Thymus (tissue), 11 donors: Measurements from ENCODE around the gene OR2L5. TPM values are rescaled to one million over a fixed set of nuclear protein-coding genes. Genes with fewer than 3 reads are reported as not detected.

Experiments
- DNase-seq, 9 donors: peaks; one replicate each; pipeline ENCODE4 v3.0.0-alpha.2; 2013; ENCODE audit warnings: low spot score in 9 of 9, low read depth in 6 of 9, missing footprints in 1 of 9
- H3K27ac ChIP-seq, 2 donors: one replicate each; pipeline ENCODE4 v1.5.1; 2013; ENCODE audit warnings: control low read depth in 1 of 2, low read depth in 1 of 2, low read length in 1 of 2, mild to moderate bottlenecking in 1 of 2, moderate library complexity in 1 of 2
- H3K27me3 ChIP-seq, 2 donors: one replicate each; pipeline ENCODE4 v1.5.1; 2013; ENCODE audit warnings: low read length in 1 of 2; ENCODE audit not compliant: control insufficient read depth in 2 of 2, insufficient read depth in 1 of 2
- H3K36me3 ChIP-seq, 2 donors: one replicate each; pipeline ENCODE4 v1.5.1; 2013; ENCODE audit warnings: low read length in 1 of 2, mild to moderate bottlenecking in 1 of 2, moderate library complexity in 1 of 2; ENCODE audit not compliant: control insufficient read depth in 2 of 2, insufficient read depth in 2 of 2
- H3K4me1 ChIP-seq, 2 donors: one replicate each; pipeline ENCODE4 v1.5.1; 2013; ENCODE audit warnings: low read length in 2 of 2; ENCODE audit not compliant: control insufficient read depth in 2 of 2, insufficient read depth in 2 of 2
- H3K4me3 ChIP-seq, 2 donors: one replicate each; pipeline ENCODE4 v1.5.1; 2013; ENCODE audit warnings: low read length in 2 of 2, control low read depth in 1 of 2, mild to moderate bottlenecking in 1 of 2
- H3K9me3 ChIP-seq, 2 donors: one replicate each; pipeline ENCODE4 v1.5.1; 2013; ENCODE audit warnings: low read length in 1 of 2, mild to moderate bottlenecking in 1 of 2; ENCODE audit not compliant: control insufficient read depth in 2 of 2, insufficient read depth in 1 of 2
- WGBS: extraction: QIAGEN DNeasy Blood & Tissue Kit; methylation state at CpG from one replicate; pipeline ENCODE4 v1.1.7; 2013; 5-methylcytosine and 5-hydroxymethylcytosine counted together
- polyA plus RNA-seq: library from polyadenylated mRNA; stranded (reverse); fragments of 200-250 nt; gene quantifications from one replicate; pipeline ENCODE4 v1.2.3, GENCODE V29; 2013
- total RNA-seq: library from RNA; stranded (reverse); fragments of 120-200 nt; gene quantifications from one replicate; pipeline ENCODE4 v1.2.4, GENCODE V29; 2013
- donor health status: healthy.

Gene OR2L5
- total and polyA plus RNA-seq, 2 donors, result 0.02 to 0.05 TPM

DNA sequence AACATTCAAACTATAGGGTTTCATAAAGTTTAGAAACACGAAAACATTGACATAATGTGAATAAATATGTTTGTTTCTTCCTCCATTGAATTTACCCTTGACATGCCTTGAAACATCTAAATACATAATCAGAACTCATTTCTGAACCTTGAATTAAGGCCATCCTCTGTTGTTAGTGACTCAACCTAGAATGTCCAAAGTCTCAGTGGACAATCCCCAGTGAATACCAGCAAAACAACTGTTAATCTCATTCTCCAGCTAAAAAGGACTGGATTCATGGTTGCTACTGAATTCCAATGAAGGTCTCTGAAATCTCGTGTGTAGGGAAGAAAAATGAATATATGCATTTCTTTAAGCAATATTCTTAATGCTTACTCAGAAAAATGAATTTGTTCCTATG lies 16.3 kb downstream of the OR2L5 start, which contains the start of gene OR2L2:
Gene OR2L2, plus strand, starts transcription at position 301 of the 400 bp plus-strand sequence. CDS start 8,198 bp downstream, outside the sequence.
- H3K4me1 ChIP-seq, result no peaks in the 10 kb centered on the region
- WGBS, result 61% methylated on average over 2 of the region's 2 CpGs
- no peak within 1 kb of the TSS for H3K4me3 ChIP-seq
- H3K9me3 ChIP-seq, result peaks cover 0 to 3% of the 10 kb centered on the region in 2 donors
- DNase-seq, result no peak
- H3K27ac ChIP-seq, result no peak within 1 kb of the TSS
- H3K36me3 ChIP-seq, result no peaks in the 10 kb centered on the region
- H3K27me3 ChIP-seq, result no peaks in the 10 kb centered on the region

DNA sequence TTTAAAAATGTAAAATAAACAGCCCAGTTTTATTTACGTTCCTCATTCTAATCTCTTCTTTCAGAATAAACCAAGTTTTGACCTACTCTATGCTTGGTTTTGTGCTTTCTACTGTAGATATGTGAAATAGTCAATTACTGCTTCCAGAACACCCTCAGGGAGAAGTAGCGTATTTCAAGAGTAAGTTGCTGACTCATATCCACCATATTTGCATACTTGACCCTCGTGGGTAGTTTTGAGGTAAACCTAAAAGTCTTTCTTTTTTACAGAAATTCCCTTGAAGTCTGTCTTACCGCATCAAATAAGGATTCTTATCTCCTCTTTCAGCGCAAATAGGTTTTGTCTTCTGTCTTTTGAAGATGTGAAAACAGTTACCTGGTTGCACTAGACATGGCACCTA lies 31.7 kb downstream of the OR2L5 start:
- H3K4me1 ChIP-seq, result no peaks in the 10 kb centered on the region
- no peak overlapping the region for H3K4me3 ChIP-seq
- H3K36me3 ChIP-seq, result no peaks in the 10 kb centered on the region
- no peak overlapping the region for H3K27ac ChIP-seq
- DNase-seq, result no peak
- H3K27me3 ChIP-seq, result no peaks in the 10 kb centered on the region
- peaks cover 0 to 5% of the 10 kb centered on the region in 2 donors for H3K9me3 ChIP-seq
- WGBS, result 62% methylated on average over 5 of the region's 5 CpGs

DNA sequence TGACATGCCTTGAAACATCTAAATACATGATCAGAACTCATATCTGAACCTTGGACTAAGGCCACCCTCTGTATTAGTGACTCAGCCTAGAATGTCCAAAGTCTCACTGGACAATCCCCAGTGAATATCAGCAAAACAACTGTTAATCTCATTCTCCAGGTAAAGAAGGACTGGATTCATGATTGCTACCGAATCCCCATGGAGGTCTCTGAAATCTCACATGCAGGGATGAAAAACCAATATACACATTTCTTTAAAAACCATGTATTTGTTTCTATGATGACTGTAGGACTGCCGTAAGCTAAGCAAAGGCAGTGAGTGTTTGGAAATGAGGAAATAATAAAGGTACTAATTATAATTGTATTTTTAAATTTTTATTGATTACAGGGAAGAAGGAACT lies 33.1 kb downstream of the OR2L5 start, which contains the start of gene OR2L3:
Gene OR2L3, plus strand, starts transcription at position 301 of the 400 bp plus-strand sequence. CDS start 13,846 bp downstream, outside the sequence.
- 87% methylated on average over 2 of the region's 2 CpGs for WGBS
- Histone ChIP-seq H3K4me3 (no peak within 1 kb of the TSS), H3K27me3 (no peaks in the 10 kb centered on the region), H3K27ac (no peak within 1 kb of the TSS), H3K4me1 (no peaks in the 10 kb centered on the region), H3K36me3 (no peaks in the 10 kb centered on the region), H3K9me3 (peaks cover 0 to 5% of the 10 kb centered on the region in 2 donors)
- no peak for DNase-seq

DNA sequence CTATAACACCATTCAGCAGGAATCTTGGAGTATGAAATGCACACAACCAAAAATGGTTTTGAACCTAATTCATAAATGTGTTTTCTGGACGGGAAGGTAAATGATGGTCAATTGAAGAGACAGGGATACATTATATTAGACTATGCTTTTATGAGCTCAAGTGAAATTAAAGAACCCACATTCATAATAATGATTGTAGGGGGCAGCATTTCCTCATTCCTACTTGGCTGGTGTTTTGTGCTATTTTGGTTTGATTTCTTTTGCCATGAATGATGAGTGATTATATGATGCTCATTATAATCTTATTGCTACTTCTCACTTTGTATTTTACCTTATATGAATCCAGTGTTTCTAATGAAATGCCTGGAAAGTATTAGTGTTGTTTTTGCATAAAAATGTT lies 33.5 kb downstream of the OR2L5 start:
- Histone ChIP-seq H3K4me1 (no peaks in the 10 kb centered on the region), H3K36me3 (no peaks in the 10 kb centered on the region), H3K27ac (no peak overlapping the region), H3K27me3 (no peaks in the 10 kb centered on the region), H3K9me3 (peaks cover 0 to 5% of the 10 kb centered on the region in 2 donors), H3K4me3 (no peak overlapping the region)
- WGBS, result 81% methylated on average over 1 of the region's 1 CpG
- DNase-seq, result no peak

DNA sequence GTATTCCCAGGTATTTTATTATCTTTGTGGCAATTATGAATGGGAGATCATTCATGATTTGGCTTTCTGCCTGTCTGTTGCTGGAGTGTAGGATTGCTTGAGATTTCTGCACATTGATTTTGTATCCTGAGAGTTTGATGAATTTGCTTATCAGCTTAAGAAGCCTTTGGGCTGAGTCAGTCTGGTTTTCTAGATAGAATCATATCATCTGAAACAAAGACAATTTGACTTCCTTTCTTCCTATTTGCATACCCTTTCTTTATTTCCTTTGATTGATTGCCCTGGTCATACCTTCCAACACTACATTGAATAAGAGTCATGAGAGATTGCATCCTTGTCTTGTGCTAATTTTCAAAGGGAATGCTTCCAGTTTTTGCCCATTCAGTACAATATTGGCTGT lies 41.2 kb downstream of the OR2L5 start:
- Histone ChIP-seq H3K4me3 (no peak overlapping the region), H3K9me3 (peaks cover 0 to 2% of the 10 kb centered on the region in 2 donors), H3K4me1 (no peaks in the 10 kb centered on the region), H3K27me3 (no peaks in the 10 kb centered on the region), H3K36me3 (no peaks in the 10 kb centered on the region), H3K27ac (no peak overlapping the region)
- DNase-seq, result no peak

DNA sequence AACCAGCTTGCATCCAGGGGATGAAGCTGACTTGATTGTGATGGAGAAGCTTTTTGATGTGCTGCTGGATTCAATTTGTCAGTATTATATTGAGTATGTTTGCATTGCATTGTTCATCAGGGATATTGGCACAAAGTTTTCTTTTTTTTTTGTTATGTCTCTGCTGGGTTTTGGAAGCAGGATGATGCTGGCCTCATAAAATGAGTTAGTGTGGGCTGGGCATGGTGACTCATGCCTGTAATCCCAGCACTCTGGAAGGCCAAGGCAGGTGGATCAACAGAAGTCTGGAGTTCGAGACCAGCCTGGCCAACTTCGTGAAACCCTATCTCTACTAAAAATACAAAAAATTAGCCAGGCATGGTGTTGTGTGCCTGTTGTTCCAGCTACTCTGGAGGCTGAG lies 41.8 kb downstream of the OR2L5 start:
- H3K27me3 ChIP-seq, result no peaks in the 10 kb centered on the region
- H3K27ac ChIP-seq, result no peak overlapping the region
- WGBS, result 92% methylated on average over 2 of the region's 2 CpGs

DNA sequence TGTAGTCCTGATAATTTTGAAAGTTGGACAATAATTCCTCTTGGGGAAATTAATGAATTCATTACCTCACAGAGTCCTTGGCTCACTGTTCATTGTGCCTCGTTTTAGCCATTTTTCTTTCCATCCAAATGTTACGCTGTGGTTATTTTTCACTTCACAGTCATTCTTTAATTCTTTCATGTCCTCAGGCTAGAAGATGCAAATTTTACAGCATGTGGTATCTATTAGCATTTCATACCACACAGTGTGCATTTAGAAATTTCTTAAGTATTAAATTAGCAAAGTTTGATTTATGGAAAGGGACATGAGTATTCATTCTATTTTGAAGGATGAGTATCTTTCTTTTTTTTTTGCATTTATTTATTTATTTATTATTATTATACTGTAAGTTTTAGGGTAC lies 51.6 kb downstream of the OR2L5 start:
- Histone ChIP-seq H3K9me3 (no peaks in the 10 kb centered on the region), H3K4me1 (no peaks in the 10 kb centered on the region), H3K4me3 (no peak overlapping the region), H3K27me3 (no peaks in the 10 kb centered on the region), H3K27ac (no peak overlapping the region), H3K36me3 (no peaks in the 10 kb centered on the region)
- DNase-seq, result no peak
- 94% methylated on average over 2 of the region's 2 CpGs for WGBS

More for the DNA sequence above, 41.8 kb downstream of the OR2L5 start:
- Histone ChIP-seq H3K4me3 (no peak overlapping the region), H3K9me3 (peaks cover 0 to 2% of the 10 kb centered on the region in 2 donors), H3K4me1 (no peaks in the 10 kb centered on the region), H3K36me3 (no peaks in the 10 kb centered on the region)
- DNase-seq, result no peak

DNA sequence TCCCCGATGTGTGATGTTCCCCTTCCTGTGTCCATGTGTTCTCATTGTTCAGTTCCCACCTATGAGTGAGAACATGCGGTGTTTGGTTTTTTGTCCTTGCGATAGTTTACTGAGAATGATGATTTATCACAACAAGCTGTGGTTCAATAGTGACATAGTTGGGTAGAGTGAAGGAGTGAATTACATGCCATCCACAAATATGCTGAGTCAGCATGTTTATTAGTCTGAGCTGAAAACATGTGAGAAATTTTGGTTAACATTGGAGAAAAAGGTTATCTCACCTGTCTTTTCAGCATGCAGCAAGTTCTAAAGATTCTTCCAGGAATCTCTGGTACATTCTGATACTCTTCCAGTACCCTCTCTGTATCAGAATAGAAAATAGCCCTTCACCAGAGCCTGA lies 52.1 kb downstream of the OR2L5 start:
- Histone ChIP-seq H3K4me1 (no peaks in the 10 kb centered on the region), H3K4me3 (no peak overlapping the region), H3K27ac (no peak overlapping the region), H3K9me3 (no peaks in the 10 kb centered on the region), H3K27me3 (no peaks in the 10 kb centered on the region), H3K36me3 (no peaks in the 10 kb centered on the region)
- no peak for DNase-seq
- WGBS, result 94% methylated on average over 3 of the region's 3 CpGs
